Breast epithelium (tissue), 4 donors: ENCODE measurements around the gene CSMD2. TPM values are rescaled to one million over a fixed set of nuclear protein-coding genes. Genes with fewer than 3 reads are reported as not detected.

ENCODE experiments used
- DNase-seq, 2 donors: peaks; one replicate each; pipeline ENCODE4 v3.0.0-alpha.2; 2019; ENCODE audit warnings: low spot score in 2 of 2
- H3K27ac ChIP-seq, 2 donors: fragments of 200-600 bp; sonication (generic) in 1 of 2; one replicate each; pipeline ENCODE4 v1.5.1; 2016 to 2019; ENCODE audit warnings: mild to moderate bottlenecking in 1 of 2
- H3K27me3 ChIP-seq, 2 donors: fragments of 200-600 bp; sonication (generic) in 1 of 2; one replicate each; pipeline versions ENCODE4 v1.5.1 to v1.6.0; 2017 to 2019; ENCODE audit warnings: control low read depth in 1 of 2, mild to moderate bottlenecking in 1 of 2
- H3K36me3 ChIP-seq: fragments of 200-600 bp; one replicate; pipeline ENCODE4 v1.5.1; 2019
- H3K4me1 ChIP-seq, 2 donors: fragments of 200-600 bp; sonication (generic); one replicate each; pipeline ENCODE4 v1.5.1; 2016 to 2019; ENCODE audit warnings: control low read depth in 1 of 2
- H3K4me3 ChIP-seq, 3 donors: fragments of 200-600 bp; sonication (generic); 1 replicate in 2 of 3; 2 replicates in 1 of 3; pipeline ENCODE4 v1.5.1; 2016 to 2019; ENCODE audit warnings: mild to moderate bottlenecking in 3 of 3, moderate library complexity in 2 of 3
- H3K9me3 ChIP-seq, 2 donors: fragments of 200-600 bp; sonication (generic) in 1 of 2; one replicate each; pipeline ENCODE4 v1.5.1; 2016 to 2019; ENCODE audit warnings: control low read depth in 1 of 2
- CTCF ChIP-seq, 3 donors: fragments of 450-650 bp; IDR thresholded peaks; one replicate each; pipeline ENCODE4 v1.5.1; 2016 to 2017; ENCODE audit warnings: antibody characterized with exemption in 3 of 3, mild to moderate bottlenecking in 3 of 3, moderate library complexity in 3 of 3
- POLR2A ChIP-seq: fragments of 450-650 bp; IDR thresholded peaks from one replicate; pipeline ENCODE4 v1.6.1; 2016; ENCODE audit warnings: antibody characterized with exemption, mild to moderate bottlenecking, moderate library complexity
- POLR2AphosphoS5 ChIP-seq, 3 donors: sonication (generic); formaldehyde crosslinking; IDR thresholded peaks; one replicate each; pipeline ENCODE4 v1.6.1; 2017; ENCODE audit warnings: antibody characterized with exemption in 3 of 3
- intact Hi-C: fragments of 100-400 bp; cut with DNase I; formaldehyde crosslinking; loops from one replicate; pipeline ENCODE4 v1.15.1; 2023; ENCODE audit warnings: low total_unique reads
- total RNA-seq, 3 donors: library from RNA; depleted of rRNA; stranded (reverse); fragments of >200 nt; gene quantifications; one replicate each; pipeline ENCODE4 v1.1.0, GENCODE V29; 2016

Gene CSMD2
- total RNA-seq, 3 donors from 2014 or later: 0.33 to 2.6 (median 0.44) TPM

- intact Hi-C loops: no loop called here
- H3K9me3 ChIP-seq: no peaks in the 10 kb centered on the region
- DNase-seq: no peak
- H3K27ac ChIP-seq: no peak overlapping the region
- H3K27me3 ChIP-seq: no peaks in the 10 kb centered on the region
- TF ChIP-seq POLR2AphosphoS5 (IDR thresholded peaks at IDR 0.05) (no peak), POLR2A (no peak), CTCF (IDR thresholded peaks at IDR 0.05) (no peak)
- H3K36me3 ChIP-seq: no peaks in the 10 kb centered on the region
- H3K4me3 ChIP-seq: no peak overlapping the region
- no peaks in the 10 kb centered on the region for H3K4me1 ChIP-seq
Observed at GRCh38 chr1:34147301-34147700, 17.7 kb downstream of the CSMD2 start.

DNA sequence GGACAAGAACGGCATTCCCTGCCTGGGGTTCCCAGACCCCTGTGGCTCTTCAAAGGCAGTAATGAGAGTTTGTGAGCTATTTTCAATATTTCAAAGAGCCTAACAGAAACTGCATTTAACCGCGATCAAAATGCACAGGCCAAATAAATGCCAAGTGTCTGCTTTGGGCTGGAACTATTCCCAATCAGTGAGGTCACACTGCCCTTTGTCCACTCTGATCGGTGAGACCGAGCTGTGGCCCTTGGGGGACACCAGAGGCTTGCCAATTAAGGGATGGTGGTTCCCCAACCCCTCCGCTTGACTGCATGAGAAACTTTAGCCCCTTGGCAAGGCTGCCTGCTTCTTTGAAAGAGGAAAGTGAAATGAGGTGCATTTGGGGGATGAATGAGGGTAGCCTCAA lies 20.3 kb downstream of the CSMD2 start:
- Histone ChIP-seq H3K27ac (no peak overlapping the region), H3K36me3 (no peaks in the 10 kb centered on the region), H3K9me3 (no peaks in the 10 kb centered on the region), H3K4me3 (no peak overlapping the region), H3K4me1 (no peaks in the 10 kb centered on the region), H3K27me3 (no peaks in the 10 kb centered on the region)
- TF ChIP-seq POLR2AphosphoS5 (IDR thresholded peaks at IDR 0.05) (no peak), POLR2A (no peak), CTCF (IDR thresholded peaks at IDR 0.05) (no peak)
- intact Hi-C loops: no loop called here
- no peak for DNase-seq

DNA sequence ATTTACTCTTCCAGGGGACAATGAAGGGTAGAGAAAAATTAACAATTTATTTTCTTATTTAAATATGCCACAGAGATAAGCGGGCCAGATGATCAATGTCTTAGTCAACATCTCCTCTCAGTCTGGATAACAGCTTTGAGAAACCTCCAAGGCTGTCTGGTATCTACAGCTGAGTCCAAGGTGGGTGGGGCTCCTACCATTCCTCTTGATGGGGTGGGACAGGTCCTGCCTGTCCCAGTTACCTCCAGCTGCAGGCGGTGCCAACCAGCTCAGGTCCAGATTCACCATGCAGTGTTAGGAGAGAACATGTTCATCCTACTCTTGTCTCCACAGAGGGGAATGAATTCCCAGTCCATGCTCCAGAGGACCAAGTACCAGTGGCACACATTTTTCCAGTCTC lies 21.1 kb downstream of the CSMD2 start:
- Histone ChIP-seq H3K36me3 (no peaks in the 10 kb centered on the region), H3K27ac (no peak overlapping the region), H3K9me3 (no peaks in the 10 kb centered on the region), H3K4me3 (no peak overlapping the region), H3K4me1 (no peaks in the 10 kb centered on the region), H3K27me3 (no peaks in the 10 kb centered on the region)
- no peak for TF ChIP-seq POLR2A
- no peak for TF ChIP-seq POLR2AphosphoS5 (IDR thresholded peaks at IDR 0.05)
- no peak for TF ChIP-seq CTCF (IDR thresholded peaks at IDR 0.05)
- no peak for DNase-seq
- intact Hi-C loops: no loop called here

DNA sequence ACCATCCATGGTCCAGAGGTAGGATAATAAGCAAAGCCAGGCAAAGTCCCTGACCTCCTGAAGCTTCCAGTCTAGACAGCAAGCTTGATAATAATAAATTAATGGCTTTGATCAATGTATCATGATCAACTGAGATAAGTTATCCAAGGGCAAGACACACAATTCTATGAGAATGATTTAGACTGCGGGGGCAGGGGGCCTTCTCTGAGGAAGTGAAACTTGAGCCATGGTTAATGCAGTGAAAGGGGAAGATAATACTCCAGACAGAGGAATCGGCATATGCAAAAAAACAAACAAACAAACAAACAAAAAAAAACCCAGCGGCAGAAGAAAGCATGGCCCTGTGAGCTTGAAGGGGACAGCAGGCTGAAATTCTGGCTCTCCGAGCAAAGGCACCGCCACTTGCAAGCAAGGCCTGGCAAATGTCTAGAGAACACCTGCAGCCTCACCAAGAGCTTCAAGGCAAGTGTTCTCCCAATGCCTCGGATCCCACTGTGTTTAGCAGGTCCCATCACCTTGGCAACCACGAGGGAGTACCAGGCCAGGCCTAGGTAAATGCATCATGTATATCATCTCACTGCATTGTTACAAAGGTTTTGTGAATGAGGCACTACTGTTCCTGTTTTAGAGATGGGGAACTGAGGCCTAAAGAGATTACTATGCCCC lies 24.9 kb downstream of the CSMD2 start:
- H3K9me3 ChIP-seq: no peaks in the 10 kb centered on the region
- H3K27me3 ChIP-seq: no peaks in the 10 kb centered on the region
- H3K4me1 ChIP-seq: no peaks in the 10 kb centered on the region
- H3K4me3 ChIP-seq: no peak overlapping the region
- no peak for TF ChIP-seq CTCF (IDR thresholded peaks at IDR 0.05)
- no peak for TF ChIP-seq POLR2AphosphoS5 (IDR thresholded peaks at IDR 0.05)
- TF ChIP-seq POLR2A: no peak
- no peak overlapping the region for H3K27ac ChIP-seq
- DNase-seq: no peak
- no peaks in the 10 kb centered on the region for H3K36me3 ChIP-seq
- intact Hi-C loops: no loop called here

DNA sequence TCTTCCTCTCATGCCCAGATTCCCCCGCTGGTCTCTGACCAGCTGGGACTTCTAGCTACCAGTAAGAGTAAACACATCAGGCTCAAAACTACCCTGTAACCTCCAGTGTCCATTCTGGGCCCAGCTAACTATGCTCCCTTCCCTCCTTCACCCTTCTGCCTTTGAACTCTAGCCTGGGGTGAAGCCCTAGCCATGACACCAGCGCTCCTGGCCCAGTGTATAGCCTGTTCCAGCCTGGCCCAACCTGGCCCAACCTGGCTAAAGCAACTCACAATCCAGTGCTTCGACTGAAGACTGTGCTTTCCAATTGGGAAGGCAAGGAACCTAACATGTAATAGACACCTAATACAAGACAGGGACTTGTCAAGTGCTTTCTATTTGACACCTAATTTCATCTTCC lies 27.6 kb downstream of the CSMD2 start:
- H3K4me3 ChIP-seq: no peak overlapping the region
- intact Hi-C loops: no loop called here
- H3K9me3 ChIP-seq: no peaks in the 10 kb centered on the region
- H3K27me3 ChIP-seq: no peaks in the 10 kb centered on the region
- H3K36me3 ChIP-seq: no peaks in the 10 kb centered on the region
- no peak for DNase-seq
- H3K27ac ChIP-seq: no peak overlapping the region
- H3K4me1 ChIP-seq: no peaks in the 10 kb centered on the region
- TF ChIP-seq CTCF (IDR thresholded peaks at IDR 0.05) (no peak), POLR2A (no peak), POLR2AphosphoS5 (IDR thresholded peaks at IDR 0.05) (no peak)
